GM23248 (cell line): Measurements from ENCODE around the gene ASCL2. TPM values are rescaled to one million over a fixed set of nuclear protein-coding genes. Genes with fewer than 3 reads are reported as not detected.

Source experiments
- DNase-seq: peaks from one replicate; pipeline ENCODE4 v3.0.0-alpha.2; 2015
- H2AFZ ChIP-seq: fragments of 200-600 bp; sonication (generic); 2 replicates; pipeline ENCODE4 v1.6.1; 2016; ENCODE audit warnings: antibody characterized with exemption
- H3F3A ChIP-seq: fragments of 200-600 bp; sonication (generic); 2 replicates; pipeline ENCODE4 v1.6.1; 2016; ENCODE audit warnings: mild to moderate bottlenecking, antibody characterized with exemption, mixed run types; ENCODE audit not compliant: insufficient read depth
- H3K27ac ChIP-seq: fragments of 200-600 bp; sonication (generic); 2 replicates; pipeline ENCODE4 v1.5.1; 2016; ENCODE audit warnings: mild to moderate bottlenecking
- H3K27me3 ChIP-seq: fragments of 200-600 bp; sonication (generic); replicated peaks from 2 replicates; pipeline ENCODE4 v1.6.1; 2016; ENCODE audit warnings: mild to moderate bottlenecking; ENCODE audit not compliant: insufficient read depth
- H3K36me3 ChIP-seq: fragments of 200-600 bp; sonication (generic); 2 replicates; pipeline ENCODE4 v1.6.1; 2016; ENCODE audit warnings: low read depth, mild to moderate bottlenecking
- H3K4me1 ChIP-seq: fragments of 200-600 bp; sonication (generic); 2 replicates; pipeline ENCODE4 v1.6.1; 2016; ENCODE audit warnings: mild to moderate bottlenecking; ENCODE audit not compliant: insufficient read depth
- H3K4me2 ChIP-seq: fragments of 200-600 bp; sonication (generic); one replicate; pipeline ENCODE4 v1.6.1; 2016; ENCODE audit warnings: mild to moderate bottlenecking; ENCODE audit not compliant: unreplicated experiment
- H3K4me3 ChIP-seq: fragments of 200-600 bp; sonication (generic); 2 replicates; pipeline ENCODE4 v1.5.1; 2016; ENCODE audit warnings: mild to moderate bottlenecking
- H3K79me2 ChIP-seq: fragments of 200-600 bp; sonication (generic); 2 replicates; pipeline ENCODE4 v1.6.1; 2016; ENCODE audit warnings: mild to moderate bottlenecking; ENCODE audit not compliant: insufficient read depth
- H3K9ac ChIP-seq: fragments of 200-600 bp; sonication (generic); 2 replicates; pipeline ENCODE4 v1.6.1; 2016; ENCODE audit warnings: mild to moderate bottlenecking
- H3K9me2 ChIP-seq: fragments of 200-600 bp; sonication (generic); 2 replicates; pipeline ENCODE4 v1.6.1; 2016; ENCODE audit warnings: mixed run types, mild to moderate bottlenecking, moderate library complexity; ENCODE audit not compliant: insufficient read depth
- H3K9me3 ChIP-seq: fragments of 200-600 bp; sonication (generic); one replicate; pipeline ENCODE4 v1.6.1; 2017; ENCODE audit warnings: low read depth
- H4K20me1 ChIP-seq: fragments of 200-600 bp; sonication (generic); 2 replicates; pipeline ENCODE4 v1.6.0; 2016; ENCODE audit not compliant: insufficient read depth
- EZH2 ChIP-seq: fragments of 200-600 bp; sonication (generic); IDR thresholded peaks from 2 replicates; pipeline ENCODE4 v1.6.1; 2018; ENCODE audit warnings: antibody characterized with exemption, mild to moderate bottlenecking; ENCODE audit not compliant: insufficient read depth, poor library complexity, severe bottlenecking
- EZH2phosphoT487 ChIP-seq: fragments of 200-600 bp; sonication (generic); IDR thresholded peaks from 2 replicates; pipeline ENCODE4 v1.6.1; 2018; ENCODE audit warnings: antibody characterized with exemption, moderate library complexity, mild to moderate bottlenecking, low read depth; ENCODE audit not compliant: insufficient read depth
- WGBS, 2 experiments: methylation state at CpG; one replicate each; pipeline ENCODE4 v1.1.6; 2015 to 2017; ENCODE audit warnings: low lambda C conversion rate in 2 of 2, low coverage in 1 of 2; ENCODE audit errors: missing lambda C conversion rate in 2 of 2; 5-methylcytosine and 5-hydroxymethylcytosine counted together
- in situ Hi-C: fragments of 300-500 bp; cut with MboI; formaldehyde crosslinking; loops from 2 replicates; pipeline ENCODE4 v1.15.0; 2020
- polyA plus RNA-seq: library from polyadenylated mRNA; unstranded; fragments of >200 nt; fragmentation: Nextera tagmentation; extraction: Ambion mirVana; gene quantifications from 2 replicates; pipeline ENCODE4 v1.2.1, GENCODE V29; 2016
- total RNA-seq: library from RNA; depleted of rRNA; stranded (reverse); fragments of >200 nt; shearing (Covaris generic); gene quantifications from 2 replicates; pipeline ENCODE4 v1.2.3, GENCODE V29; 2014

ASCL2 gene
- total and polyA plus RNA-seq, 2 experiments from 2014 or later: not detected

DNA sequence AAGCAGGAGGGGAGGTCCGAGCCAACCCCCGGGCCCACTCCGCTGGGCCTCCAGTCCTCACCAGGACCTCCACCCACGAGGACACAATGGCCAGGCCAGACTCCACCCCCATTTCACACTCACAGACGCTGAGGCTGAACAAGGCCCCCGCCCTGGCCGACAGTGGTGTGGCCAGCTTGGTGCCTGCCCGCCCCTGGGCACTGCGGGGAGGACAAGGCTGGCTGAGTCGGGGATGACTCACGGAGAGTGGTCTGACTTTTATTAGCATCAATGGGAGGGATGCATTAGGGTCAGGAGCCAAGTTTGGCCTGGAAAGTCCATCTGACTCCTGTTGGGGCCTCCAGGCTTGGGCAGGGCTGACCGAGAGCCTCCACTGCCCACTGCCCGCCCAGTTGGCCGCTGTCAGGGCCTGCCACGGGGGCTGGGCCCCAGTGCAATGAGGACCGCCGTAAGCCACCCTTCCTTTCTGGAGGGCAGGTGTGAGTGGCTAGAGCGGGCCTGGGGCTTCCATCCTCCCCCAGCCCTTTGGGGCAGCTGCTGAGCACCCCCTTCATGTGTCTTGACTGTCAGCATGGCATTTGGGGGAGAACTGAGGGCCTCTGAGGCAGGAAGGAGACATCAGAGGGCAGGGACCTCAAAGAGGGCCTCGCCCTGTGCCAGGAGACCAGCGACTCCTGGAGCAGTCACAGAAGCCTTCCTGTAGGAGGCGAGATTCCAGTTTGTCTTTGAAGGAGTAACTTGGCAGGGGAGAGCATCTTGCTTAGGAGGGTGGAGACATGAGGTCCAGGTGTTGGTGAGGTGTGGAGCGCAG lies 42.0 kb upstream of the ASCL2 start:
- in situ Hi-C loops: loop anchor here (10.0 to 25.0 kb wide), 2 partner anchors 62 to 575 kb away; partner anchors contain the start of genes CD81 and CDKN1C
- H4K20me1 ChIP-seq: no peaks in the 10 kb centered on the region
- no peaks in the 10 kb centered on the region for H3K36me3 ChIP-seq
- no peaks in the 10 kb centered on the region for H3K9me2 ChIP-seq
- H3K27me3 ChIP-seq: no peaks in the 10 kb centered on the region
- H3K9me3 ChIP-seq: no peaks in the 10 kb centered on the region
- H3F3A ChIP-seq: no peaks in the 10 kb centered on the region
- peak overlapping the region; percentile 38 for H3K27ac ChIP-seq
- TF ChIP-seq EZH2phosphoT487: no peak
- no peak overlapping the region for H3K9ac ChIP-seq
- peak overlapping the region; percentile 28 for H3K4me2 ChIP-seq
- WGBS, 2 experiments: 26 to 30% methylated on average over 22 of the region's 22 CpGs
- no peak overlapping the region for H3K4me3 ChIP-seq
- DNase-seq: peak; percentile 82
- no peaks in the 10 kb centered on the region for H3K79me2 ChIP-seq
- H3K4me1 ChIP-seq: peaks cover 17% of the 10 kb centered on the region
- H2AFZ ChIP-seq: peak overlapping the region; percentile 50; the same call in 1 of the 2 replicates

- Histone ChIP-seq H3F3A (no peaks in the 10 kb centered on the region), H3K27me3 (no peaks in the 10 kb centered on the region), H3K9me2 (no peaks in the 10 kb centered on the region), H3K4me3 (no peak overlapping the region), H3K79me2 (no peaks in the 10 kb centered on the region), H3K27ac (0 out of 2 replicates have a peak overlapping the region, but pooled peaks have one; percentile 38), H3K4me1 (peaks cover 18% of the 10 kb centered on the region), H3K9ac (no peak overlapping the region), H3K4me2 (no peak overlapping the region), H3K9me3 (no peaks in the 10 kb centered on the region), H4K20me1 (no peaks in the 10 kb centered on the region), H2AFZ (peak overlapping the region; percentile 50; the same call in 1 of the 2 replicates), H3K36me3 (no peaks in the 10 kb centered on the region)
- no peak for TF ChIP-seq EZH2
- TF ChIP-seq EZH2phosphoT487: no peak
- DNase-seq: no peak
- WGBS, 2 experiments: 52 to 54% methylated on average over 21 of the region's 21 CpGs
- in situ Hi-C loops: loop anchor here (10.0 to 25.0 kb wide), 2 partner anchors 63 to 576 kb away; partner anchors contain the start of genes CD81 and CDKN1C
Measured at GRCh38 chr11:2311353-2312133, 41.2 kb upstream of the ASCL2 start.

DNA sequence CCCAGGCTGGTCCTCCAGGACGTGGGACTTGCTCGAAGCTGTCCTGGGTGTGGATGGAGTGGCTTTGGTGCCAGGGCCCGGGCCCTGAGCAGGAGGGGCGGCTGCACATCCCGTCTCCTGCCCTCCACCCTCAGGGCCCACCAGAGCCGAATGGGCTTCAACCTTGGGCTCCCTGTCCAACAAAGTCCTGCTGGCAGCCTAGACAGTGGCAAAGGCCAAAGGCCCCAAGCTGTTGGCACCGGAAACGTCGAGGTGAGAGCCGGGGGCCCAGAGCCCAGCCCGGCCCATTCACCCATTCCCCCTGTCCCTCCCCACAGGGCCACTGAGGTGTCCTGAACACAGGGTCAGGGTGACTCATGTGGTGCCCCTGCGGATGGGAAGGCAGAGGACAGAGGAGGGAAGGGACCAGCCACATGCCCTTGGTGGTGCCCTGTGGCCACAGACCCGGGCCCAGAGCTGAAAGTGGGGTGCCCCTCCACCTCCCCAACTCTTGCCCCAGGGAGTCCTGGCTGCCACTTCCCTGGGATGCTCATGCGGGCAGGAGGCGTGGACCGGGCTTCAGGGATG lies 40.5 kb upstream of the ASCL2 start:
- Histone ChIP-seq H3K9me2 (no peaks in the 10 kb centered on the region), H3K9me3 (no peaks in the 10 kb centered on the region), H3K4me1 (peaks cover 25% of the 10 kb centered on the region), H3K79me2 (no peaks in the 10 kb centered on the region), H3K4me3 (no peak overlapping the region), H3K27ac (no peak overlapping the region), H3K9ac (no peak overlapping the region), H3K27me3 (no peaks in the 10 kb centered on the region), H3K4me2 (no peak overlapping the region), H2AFZ (no peak overlapping the region), H3F3A (no peaks in the 10 kb centered on the region), H3K36me3 (no peaks in the 10 kb centered on the region), H4K20me1 (no peaks in the 10 kb centered on the region)
- no peak for DNase-seq
- WGBS, 2 experiments: 60 to 69% methylated on average over 14 to 16 of the region's 16 CpGs
- in situ Hi-C loops: loop anchor here (10.0 to 25.0 kb wide), 2 partner anchors 64 to 576 kb away; partner anchors contain the start of genes CD81 and CDKN1C
- TF ChIP-seq EZH2 (no peak), EZH2phosphoT487 (no peak)
